GM12892 (cell line): Measurements from ENCODE around the gene VIPAS39.

Source experiments
- POLR2A ChIP-seq: IDR thresholded peaks from 2 replicates; pipeline ENCODE4 v1.6.1; 2011; ENCODE audit warnings: low read depth, low read length, control low read depth
- TAF1 ChIP-seq: IDR thresholded peaks from 2 replicates; pipeline ENCODE4 v1.6.1; 2011; ENCODE audit warnings: low read depth, mild to moderate bottlenecking, control low read depth, low read length, borderline replicate concordance

GRCh38 chr14:77498984-77499527, 41.7 kb upstream of the VIPAS39 start:
- TF ChIP-seq TAF1 (no peak), POLR2A (no peak)
